Thyroid gland (tissue), 4 donors: ENCODE results near the gene ECEL1.

ENCODE experiments used
- CTCF ChIP-seq, 6 experiments: fragments of 200-600 bp in 3 of 6; fragments of 450-650 bp in 3 of 6; sonication (generic) in 3 of 6; IDR thresholded peaks; one replicate each; pipeline ENCODE4 v1.5.1; 2016 to 2019; ENCODE audit warnings: antibody characterized with exemption in 6 of 6, mild to moderate bottlenecking in 2 of 6, inconsistent platforms in 1 of 6, moderate library complexity in 1 of 6
- POLR2A ChIP-seq, 2 donors: fragments of 450-650 bp; IDR thresholded peaks; one replicate each; pipeline ENCODE4 v1.6.1; 2017; ENCODE audit warnings: antibody characterized with exemption in 2 of 2, mild to moderate bottlenecking in 2 of 2, moderate library complexity in 1 of 2

- TF ChIP-seq CTCF (IDR thresholded peaks at IDR 0.05) (no peak), POLR2A (IDR thresholded peaks at IDR 0.05) (no peak)
These were observed 9.7 kb downstream of the ECEL1 start for GRCh38 chr2:232477751-232478510.
